ENCODE measurements around the gene KLHL21. TPM values are rescaled to one million over a fixed set of nuclear protein-coding genes. Genes with fewer than 3 reads are reported as not detected.

Gene KLHL21
- total RNA-seq, 5 donors from 2014 or later (not counting 1 experiment from before 2014, with no cell fraction given): 21.9 to 72.3 (median 61.6) TPM

DNA sequence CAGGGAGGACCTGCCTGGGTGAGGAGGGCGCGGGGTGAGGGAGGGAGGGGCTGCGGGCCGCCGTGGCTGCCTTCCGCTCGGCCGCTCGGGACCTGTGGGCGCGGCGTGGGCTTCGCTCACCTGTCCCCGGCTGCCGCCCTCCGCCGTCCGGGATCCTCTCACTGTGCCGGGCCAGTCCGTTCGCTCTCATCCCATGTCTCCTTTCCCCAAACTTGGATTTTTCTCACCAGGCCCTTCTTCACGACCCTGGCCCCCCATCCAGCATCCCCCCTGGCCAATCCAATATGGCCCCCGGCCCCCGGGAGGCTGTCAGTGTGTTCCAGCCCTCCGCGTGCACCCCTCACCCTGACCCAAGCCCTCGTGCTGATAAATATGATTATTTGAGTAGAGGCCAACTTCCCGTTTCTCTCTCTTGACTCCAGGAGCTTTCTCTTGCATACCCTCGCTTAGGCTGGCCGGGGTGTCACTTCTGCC lies 22.5 kb downstream of the KLHL21 start:
- no peaks in the 10 kb centered on the region for H3K27me3 Mint-ChIP-seq
- CTCF ChIA-PET: interaction anchor here (0.7 to 1.9 kb wide), 5 partner anchors 17 to 548 kb away, joined by 3 to 10 read pairs (median 4); partner anchors contain the start of genes TAS1R1 (in 1 of the 2) and THAP3 (in 1 of the 2)
- peaks cover 0 to 2% of the 10 kb centered on the region in 2 experiments for H3K27me3 ChIP-seq (replicated peaks in 1 of 2; ENCODE audit: control insufficient read depth in 2 of 2, extremely low read depth in 1 of 2, insufficient read depth in 2 of 2, low read length in 1 of 2)
- H3K36me3 ChIP-seq (ENCODE audit: control insufficient read depth in 2 of 2, extremely low read depth in 1 of 2, insufficient read depth in 1 of 2, low read length in 1 of 2): peaks cover 2% of the 10 kb centered on the region in 2 donors
- peaks cover 41 to 45% (median 42%) of the 10 kb centered on the region in 3 donors for H3K4me1 Mint-ChIP-seq
- no peaks in the 10 kb centered on the region for H3K36me3 Mint-ChIP-seq
- H3K27ac ChIP-seq (ENCODE audit: low read length): peak overlapping the region; percentile 83
- peak overlapping the region; percentile 91 to 96 (median 92) for H3K4me3 Mint-ChIP-seq
- H3K4me1 ChIP-seq (ENCODE audit: control insufficient read depth in 1 of 2, extremely low read depth in 1 of 2, insufficient read depth in 2 of 2, low read length in 2 of 2): peaks cover 11 to 46% of the 10 kb centered on the region in 2 experiments
- ATAC-seq (replicated peaks in 1 of 4) (peak; percentile 11 to 50 (median 45)), DNase-seq (no peak)
- H3K4me3 ChIP-seq (ENCODE audit: control insufficient read depth in 1 of 2, extremely low read depth in 1 of 2, low read length in 1 of 2): peak overlapping the region; percentile 81 to 85
- WGBS (ENCODE audit: insufficient coverage): 1% methylated on average over 21 of the region's 30 CpGs
- no peaks in the 10 kb centered on the region for H3K9me3 Mint-ChIP-seq
- POLR2A ChIA-PET: interaction anchor here (0.6 to 0.8 kb wide), 3 partner anchors 17 to 336 kb away, joined by 3 to 5 read pairs (median 3); partner anchors contain the start of gene NOL9 (in 1 of the 2)
- H3K9me3 ChIP-seq: no peaks in the 10 kb centered on the region
- peak overlapping the region; percentile 91 to 94 for H3K27ac Mint-ChIP-seq

DNA sequence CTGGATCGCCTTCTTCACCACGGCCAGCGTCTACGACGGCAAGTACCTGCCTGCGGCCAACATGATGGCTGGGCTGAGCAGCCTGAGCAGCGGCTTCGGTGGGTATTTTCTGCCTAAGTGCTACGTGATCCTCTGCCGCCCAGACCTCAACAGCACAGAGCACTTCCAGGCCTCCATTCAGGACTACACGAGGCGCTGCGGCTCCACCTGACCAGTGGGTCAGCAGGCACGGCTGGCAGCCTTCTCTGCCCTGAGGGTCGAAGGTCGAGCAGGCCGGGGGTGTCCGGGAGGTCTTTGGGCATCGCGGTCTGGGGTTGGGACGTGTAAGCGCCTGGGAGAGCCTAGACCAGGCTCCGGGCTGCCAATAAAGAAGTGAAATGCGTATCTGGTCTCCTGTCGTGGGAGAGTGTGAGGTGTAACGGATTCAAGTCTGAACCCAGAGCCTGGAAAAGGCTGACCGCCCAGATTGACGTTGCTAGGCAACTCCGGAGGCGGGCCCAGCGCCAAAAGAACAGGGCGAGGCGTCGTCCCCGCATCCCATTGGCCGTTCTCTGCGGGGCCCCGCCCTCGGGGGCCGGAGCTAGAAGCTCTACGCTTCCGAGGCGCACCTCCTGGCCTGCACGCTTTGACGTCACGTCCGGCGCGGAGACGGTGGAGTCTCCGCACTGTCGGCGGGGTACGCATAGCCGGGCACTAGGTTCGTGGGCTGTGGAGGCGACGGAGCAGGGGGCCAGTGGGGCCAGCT lies 23.1 kb downstream of the KLHL21 start, which contains the start of gene ZBTB48:
Gene ZBTB48, plus strand, starts transcription at position 621 of the 745 bp plus-strand sequence. CDS start 616 bp downstream, outside the sequence.
- 19% methylated on average over 57 of the region's 58 CpGs for WGBS (ENCODE audit: insufficient coverage)

DNA sequence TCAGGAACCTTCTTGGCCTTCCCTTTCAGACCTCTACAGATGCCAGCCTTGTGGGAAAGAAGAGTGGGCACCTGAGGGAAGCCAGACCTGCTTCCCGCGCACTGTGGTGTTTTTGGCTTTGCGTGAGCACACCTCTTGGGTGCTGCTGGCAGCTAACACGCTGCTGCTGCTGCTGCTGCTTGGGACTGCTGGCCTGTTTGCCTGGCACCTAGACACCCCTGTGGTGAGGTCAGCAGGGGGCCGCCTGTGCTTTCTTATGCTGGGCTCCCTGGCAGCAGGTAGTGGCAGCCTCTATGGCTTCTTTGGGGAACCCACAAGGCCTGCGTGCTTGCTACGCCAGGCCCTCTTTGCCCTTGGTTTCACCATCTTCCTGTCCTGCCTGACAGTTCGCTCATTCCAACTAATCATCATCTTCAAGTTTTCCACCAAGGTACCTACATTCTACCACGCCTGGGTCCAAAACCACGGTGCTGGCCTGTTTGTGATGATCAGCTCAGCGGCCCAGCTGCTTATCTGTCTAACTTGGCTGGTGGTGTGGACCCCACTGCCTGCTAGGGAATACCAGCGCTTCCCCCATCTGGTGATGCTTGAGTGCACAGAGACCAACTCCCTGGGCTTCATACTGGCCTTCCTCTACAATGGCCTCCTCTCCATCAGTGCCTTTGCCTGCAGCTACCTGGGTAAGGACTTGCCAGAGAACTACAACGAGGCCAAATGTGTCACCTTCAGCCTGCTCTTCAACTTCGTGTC lies 23.9 kb downstream of the KLHL21 start:
- Mint-ChIP-seq H3K9me3 (no peaks in the 10 kb centered on the region), H3K4me3 (peak overlapping the region; percentile 91 to 96 (median 92)), H3K27me3 (no peaks in the 10 kb centered on the region), H3K27ac (peak overlapping the region; percentile 91 to 94), H3K4me1 (peaks cover 32 to 35% (median 34%) of the 10 kb centered on the region in 3 donors), H3K36me3 (no peaks in the 10 kb centered on the region)
- DNase-seq (no peak), ATAC-seq (replicated peaks in 1 of 4) (no peak)
- 88% methylated on average over 13 of the region's 14 CpGs for WGBS (ENCODE audit: insufficient coverage)
- no peaks in the 10 kb centered on the region for H3K9me3 ChIP-seq
- H3K27ac ChIP-seq (ENCODE audit: low read length): peak overlapping the region; percentile 83
- peaks cover 0 to 7% of the 10 kb centered on the region in 2 experiments for H3K27me3 ChIP-seq (replicated peaks in 1 of 2; ENCODE audit: control insufficient read depth in 2 of 2, extremely low read depth in 1 of 2, insufficient read depth in 2 of 2, low read length in 1 of 2)
- ChIA-PET POLR2A (no interaction called here), CTCF (interaction anchor here in 1 of 2 donors (0.5 kb wide), 1 partner anchor 12 kb away, joined by 3 read pairs; no protein-coding TSS in a partner anchor)
- peaks cover 2% of the 10 kb centered on the region in 2 donors for H3K36me3 ChIP-seq (ENCODE audit: control insufficient read depth in 2 of 2, extremely low read depth in 1 of 2, insufficient read depth in 1 of 2, low read length in 1 of 2)
- peaks cover 11 to 35% of the 10 kb centered on the region in 2 experiments for H3K4me1 ChIP-seq (ENCODE audit: control insufficient read depth in 1 of 2, extremely low read depth in 1 of 2, insufficient read depth in 2 of 2, low read length in 2 of 2)
- H3K4me3 ChIP-seq (ENCODE audit: control insufficient read depth in 1 of 2, extremely low read depth in 1 of 2, low read length in 1 of 2): no peak overlapping the region

More for the DNA sequence above, 23.1 kb downstream of the KLHL21 start, which contains the start of gene ZBTB48:
- peak; percentile 98 to 99 (median 99) for ATAC-seq (replicated peaks in 1 of 4)
- POLR2A ChIA-PET: interaction anchor here (0.7 to 0.8 kb wide), 2 partner anchors 18 to 26 kb away, joined by 3 read pairs; partner anchors contain the start of gene NOL9 (in 1 of the 2)
- H3K36me3 ChIP-seq (ENCODE audit: control insufficient read depth in 2 of 2, extremely low read depth in 1 of 2, insufficient read depth in 1 of 2, low read length in 1 of 2): peaks cover 2% of the 10 kb centered on the region in 2 donors
- Mint-ChIP-seq H3K4me3 (peak within 1 kb of the TSS; percentile 91 to 96 (median 92)), H3K4me1 (peaks cover 35 to 39% (median 36%) of the 10 kb centered on the region in 3 donors), H3K36me3 (no peaks in the 10 kb centered on the region), H3K27me3 (no peaks in the 10 kb centered on the region), H3K9me3 (no peaks in the 10 kb centered on the region), H3K27ac (peak within 1 kb of the TSS; percentile 91 to 94)
- peaks cover 11 to 41% of the 10 kb centered on the region in 2 experiments for H3K4me1 ChIP-seq (ENCODE audit: control insufficient read depth in 1 of 2, extremely low read depth in 1 of 2, insufficient read depth in 2 of 2, low read length in 2 of 2)
- peak within 1 kb of the TSS; percentile 81 to 85 for H3K4me3 ChIP-seq (ENCODE audit: control insufficient read depth in 1 of 2, extremely low read depth in 1 of 2, low read length in 1 of 2)
- H3K27ac ChIP-seq (ENCODE audit: low read length): peak within 1 kb of the TSS; percentile 83
- DNase-seq: peak; percentile 90 to 98 (median 96)
- CTCF ChIA-PET: interaction anchor here in 1 of 2 donors (0.5 to 1.9 kb wide), 4 partner anchors 12 to 547 kb away, joined by 3 to 10 read pairs (median 6); partner anchors contain the start of gene THAP3
- peaks cover 0 to 5% of the 10 kb centered on the region in 2 experiments for H3K27me3 ChIP-seq (replicated peaks in 1 of 2; ENCODE audit: control insufficient read depth in 2 of 2, extremely low read depth in 1 of 2, insufficient read depth in 2 of 2, low read length in 1 of 2)
- H3K9me3 ChIP-seq: no peaks in the 10 kb centered on the region

DNA sequence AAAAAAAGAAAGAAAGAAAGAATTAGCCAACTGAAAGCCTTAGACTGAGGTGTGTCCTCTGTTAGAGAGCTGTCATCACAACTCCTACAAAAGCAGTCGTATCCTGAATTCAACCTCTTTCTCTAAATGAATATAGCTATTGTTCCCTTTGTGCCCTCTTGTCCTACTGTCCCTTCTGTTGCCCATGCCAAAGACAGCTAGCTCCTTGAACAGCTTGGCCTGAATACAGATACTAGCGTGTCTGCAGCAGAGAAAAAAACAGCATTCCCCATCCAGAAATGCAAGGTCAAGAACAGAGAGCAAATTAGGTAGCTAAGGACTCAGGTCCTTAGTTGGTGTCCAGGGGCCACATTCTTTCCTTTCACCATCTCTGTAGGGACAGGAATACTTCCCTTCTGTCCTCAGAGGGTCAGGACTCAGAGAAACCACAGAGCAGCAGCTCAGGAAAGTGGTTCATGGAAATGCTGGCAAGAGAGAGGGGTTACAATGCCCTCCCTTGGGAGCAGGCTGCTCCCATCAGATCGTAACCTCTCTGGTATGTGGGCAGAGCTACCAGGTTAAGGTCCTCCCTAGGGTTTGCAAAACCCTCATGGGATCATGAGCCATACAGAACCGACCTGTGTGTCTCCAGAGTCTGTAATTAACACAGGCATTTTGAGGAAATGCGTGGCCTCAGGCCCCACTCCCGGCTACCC lies 24.7 kb downstream of the KLHL21 start:
- no peak for ATAC-seq (replicated peaks in 1 of 4)
- peaks cover 11 to 35% of the 10 kb centered on the region in 2 experiments for H3K4me1 ChIP-seq (ENCODE audit: control insufficient read depth in 1 of 2, extremely low read depth in 1 of 2, insufficient read depth in 2 of 2, low read length in 2 of 2)
- 83% methylated on average over 5 of the region's 6 CpGs for WGBS (ENCODE audit: insufficient coverage)

DNA sequence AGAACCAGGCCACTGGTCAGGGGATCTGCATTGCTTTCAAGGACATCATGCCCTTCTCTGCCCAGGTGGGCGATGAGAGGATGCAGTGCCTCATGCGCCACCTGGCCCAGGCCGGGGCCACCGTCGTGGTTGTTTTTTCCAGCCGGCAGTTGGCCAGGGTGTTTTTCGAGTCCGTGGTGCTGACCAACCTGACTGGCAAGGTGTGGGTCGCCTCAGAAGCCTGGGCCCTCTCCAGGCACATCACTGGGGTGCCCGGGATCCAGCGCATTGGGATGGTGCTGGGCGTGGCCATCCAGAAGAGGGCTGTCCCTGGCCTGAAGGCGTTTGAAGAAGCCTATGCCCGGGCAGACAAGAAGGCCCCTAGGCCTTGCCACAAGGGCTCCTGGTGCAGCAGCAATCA lies 27.9 kb downstream of the KLHL21 start:
- POLR2A ChIA-PET: no interaction called here
- WGBS (ENCODE audit: insufficient coverage): 83% methylated on average over 14 of the region's 14 CpGs
- CTCF ChIA-PET: interaction anchor here in 1 of 2 donors (0.6 kb wide), 1 partner anchor 70 kb away, joined by 4 read pairs; no protein-coding TSS in a partner anchor
- H3K36me3 ChIP-seq (ENCODE audit: control insufficient read depth in 2 of 2, extremely low read depth in 1 of 2, insufficient read depth in 1 of 2, low read length in 1 of 2): no peaks in the 10 kb centered on the region
- Mint-ChIP-seq H3K9me3 (peaks cover 0 to 4% (median 3%) of the 10 kb centered on the region in 3 donors), H3K4me3 (no peak overlapping the region), H3K27ac (no peak overlapping the region), H3K4me1 (peaks cover 7 to 9% (median 8%) of the 10 kb centered on the region in 3 donors), H3K27me3 (peaks cover 3% of the 10 kb centered on the region in 2 donors), H3K36me3 (no peaks in the 10 kb centered on the region)
- DNase-seq: no peak
- peaks cover 0 to 16% of the 10 kb centered on the region in 2 experiments for H3K27me3 ChIP-seq (replicated peaks in 1 of 2; ENCODE audit: control insufficient read depth in 2 of 2, extremely low read depth in 1 of 2, insufficient read depth in 2 of 2, low read length in 1 of 2)
- H3K4me3 ChIP-seq (ENCODE audit: control insufficient read depth in 1 of 2, extremely low read depth in 1 of 2, low read length in 1 of 2): no peak overlapping the region
- H3K27ac ChIP-seq (ENCODE audit: low read length): no peak overlapping the region
- no peaks in the 10 kb centered on the region for H3K9me3 ChIP-seq
- ATAC-seq (replicated peaks in 1 of 4): no peak
- H3K4me1 ChIP-seq (ENCODE audit: control insufficient read depth in 1 of 2, extremely low read depth in 1 of 2, insufficient read depth in 2 of 2, low read length in 2 of 2): peaks cover 3 to 7% of the 10 kb centered on the region in 2 experiments

More for the DNA sequence above, 24.7 kb downstream of the KLHL21 start:
- no peak overlapping the region for H3K27ac Mint-ChIP-seq
- H3K4me1 Mint-ChIP-seq: peaks cover 32 to 35% (median 34%) of the 10 kb centered on the region in 3 donors
- ChIA-PET CTCF (interaction anchor here in 1 of 2 donors (0.6 kb wide), 2 partner anchors 47 to 214 kb away, joined by 4 to 6 read pairs; no protein-coding TSS in a partner anchor), POLR2A (interaction anchor here in 1 of 2 donors (0.5 kb wide), 1 partner anchor 21 kb away, joined by 9 read pairs; no protein-coding TSS in a partner anchor)
- H3K36me3 Mint-ChIP-seq: no peaks in the 10 kb centered on the region
- no peaks in the 10 kb centered on the region for H3K27me3 Mint-ChIP-seq
- H3K36me3 ChIP-seq (ENCODE audit: control insufficient read depth in 2 of 2, extremely low read depth in 1 of 2, insufficient read depth in 1 of 2, low read length in 1 of 2): peaks cover 2% of the 10 kb centered on the region in 2 donors
- no peak overlapping the region for H3K4me3 ChIP-seq (ENCODE audit: control insufficient read depth in 1 of 2, extremely low read depth in 1 of 2, low read length in 1 of 2)
- no peak for DNase-seq
- H3K27ac ChIP-seq (ENCODE audit: low read length): no peak overlapping the region
- H3K9me3 Mint-ChIP-seq: no peaks in the 10 kb centered on the region
- peaks cover 0 to 8% of the 10 kb centered on the region in 2 experiments for H3K27me3 ChIP-seq (replicated peaks in 1 of 2; ENCODE audit: control insufficient read depth in 2 of 2, extremely low read depth in 1 of 2, insufficient read depth in 2 of 2, low read length in 1 of 2)
- no peak overlapping the region for H3K4me3 Mint-ChIP-seq
- no peaks in the 10 kb centered on the region for H3K9me3 ChIP-seq
